Karpas-422 (cell line): ENCODE data around the gene HECW1. TPM values are rescaled to one million over a fixed set of nuclear protein-coding genes. Genes with fewer than 3 reads are reported as not detected.

Source experiments
- DNase-seq: peaks from one replicate; pipeline ENCODE4 v3.0.0-alpha.2; 2015
- H2AFZ ChIP-seq: fragments of 200-600 bp; sonication (generic); 2 replicates; pipeline ENCODE4 v1.6.1; 2014; ENCODE audit warnings: antibody characterized with exemption, low read length, mixed read lengths
- H3K27ac ChIP-seq: fragments of 200-600 bp; sonication (generic); 2 replicates; pipeline ENCODE4 v1.5.1; 2014; ENCODE audit warnings: mild to moderate bottlenecking, low read length, moderate library complexity
- H3K27me3 ChIP-seq: fragments of 200-600 bp; sonication (generic); 2 replicates; pipeline ENCODE4 v1.6.1; 2014; ENCODE audit warnings: low read length, mixed read lengths
- H3K36me3 ChIP-seq: fragments of 200-600 bp; sonication (generic); 2 replicates; pipeline ENCODE4 v1.6.1; 2014; ENCODE audit warnings: low read length, mixed read lengths; ENCODE audit not compliant: insufficient read depth
- H3K4me1 ChIP-seq: fragments of 200-600 bp; sonication (generic); 2 replicates; pipeline ENCODE4 v1.6.1; 2014; ENCODE audit warnings: mild to moderate bottlenecking, low read length, mixed read lengths
- H3K4me2 ChIP-seq: fragments of 200-600 bp; sonication (generic); 2 replicates; pipeline ENCODE4 v1.6.1; 2014; ENCODE audit warnings: low read length, low read depth, mild to moderate bottlenecking; ENCODE audit not compliant: poor library complexity, severe bottlenecking
- H3K4me3 ChIP-seq: fragments of 200-600 bp; sonication (generic); 2 replicates; pipeline ENCODE4 v1.5.1; 2014; ENCODE audit warnings: mild to moderate bottlenecking, antibody characterized with exemption, low read length, mixed read lengths
- H3K79me2 ChIP-seq: fragments of 200-600 bp; sonication (generic); 2 replicates; pipeline ENCODE4 v1.6.1; 2014; ENCODE audit warnings: mild to moderate bottlenecking, low read length, mixed read lengths
- H3K9ac ChIP-seq: fragments of 200-600 bp; sonication (generic); 2 replicates; pipeline ENCODE4 v1.6.0; 2014; ENCODE audit warnings: low read length
- H3K9me2 ChIP-seq: fragments of 200-600 bp; sonication (generic), shearing (Covaris generic); replicated peaks from 2 replicates; pipeline ENCODE4 v1.6.0; 2014; ENCODE audit warnings: mild to moderate bottlenecking, low read length, moderate library complexity; ENCODE audit not compliant: insufficient read depth
- H3K9me3 ChIP-seq: fragments of 300-700, 200-600 bp; sonication (generic); 2 replicates; pipeline ENCODE4 v1.6.1; 2014; ENCODE audit warnings: low read length, mixed read lengths
- H4K20me1 ChIP-seq: fragments of 200-600 bp; sonication (generic); 2 replicates; pipeline ENCODE4 v1.6.1; 2014; ENCODE audit warnings: mild to moderate bottlenecking, antibody characterized with exemption, low read length, low read depth; ENCODE audit not compliant: insufficient read depth
- total RNA-seq: library from RNA; depleted of rRNA; stranded (reverse); fragments of >200 nt; shearing (Covaris generic); gene quantifications from 2 replicates; pipeline ENCODE4 v1.2.3, GENCODE V29; 2014; ENCODE audit warnings: low replicate concordance

The HECW1 gene
- total RNA-seq, 1 experiment from 2014 or later: not detected

GRCh38 chr7:43078794-43079193, 33.7 kb upstream of the HECW1 start:
- H3K9me2 ChIP-seq: no peaks in the 10 kb centered on the region
- no peaks in the 10 kb centered on the region for H3K79me2 ChIP-seq
- H3K4me1 ChIP-seq: no peaks in the 10 kb centered on the region
- no peak overlapping the region for H3K27ac ChIP-seq
- no peaks in the 10 kb centered on the region for H3K36me3 ChIP-seq
- H3K9me3 ChIP-seq: no peaks in the 10 kb centered on the region
- no peak overlapping the region for H3K9ac ChIP-seq
- DNase-seq: no peak
- H3K27me3 ChIP-seq: no peaks in the 10 kb centered on the region
- no peak overlapping the region for H2AFZ ChIP-seq
- H4K20me1 ChIP-seq: no peaks in the 10 kb centered on the region
- H3K4me3 ChIP-seq: no peak overlapping the region
- H3K4me2 ChIP-seq: no peak overlapping the region

- no peak for DNase-seq
- Histone ChIP-seq H4K20me1 (no peaks in the 10 kb centered on the region), H3K27me3 (no peaks in the 10 kb centered on the region), H3K4me1 (no peaks in the 10 kb centered on the region), H2AFZ (no peak overlapping the region), H3K27ac (no peak overlapping the region), H3K36me3 (no peaks in the 10 kb centered on the region), H3K4me3 (no peak overlapping the region), H3K9ac (no peak overlapping the region), H3K9me2 (no peaks in the 10 kb centered on the region), H3K4me2 (no peak overlapping the region), H3K79me2 (no peaks in the 10 kb centered on the region), H3K9me3 (no peaks in the 10 kb centered on the region)
Measured at GRCh38 chr7:43081603-43082002, 30.8 kb upstream of the HECW1 start.

GRCh38 chr7:43083106-43083505, 29.3 kb upstream of the HECW1 start:
- no peak overlapping the region for H3K27ac ChIP-seq
- no peaks in the 10 kb centered on the region for H3K79me2 ChIP-seq
- H3K4me2 ChIP-seq: no peak overlapping the region
- no peak for DNase-seq
- no peaks in the 10 kb centered on the region for H3K9me2 ChIP-seq
- H3K4me3 ChIP-seq: no peak overlapping the region
- no peaks in the 10 kb centered on the region for H3K36me3 ChIP-seq
- no peak overlapping the region for H3K9ac ChIP-seq
- no peaks in the 10 kb centered on the region for H3K9me3 ChIP-seq
- H2AFZ ChIP-seq: no peak overlapping the region
- no peaks in the 10 kb centered on the region for H3K4me1 ChIP-seq
- no peaks in the 10 kb centered on the region for H4K20me1 ChIP-seq
- no peaks in the 10 kb centered on the region for H3K27me3 ChIP-seq

- Histone ChIP-seq H2AFZ (no peak overlapping the region), H3K79me2 (no peaks in the 10 kb centered on the region), H3K9me3 (no peaks in the 10 kb centered on the region), H3K27me3 (no peaks in the 10 kb centered on the region), H3K27ac (no peak overlapping the region), H3K4me3 (no peak overlapping the region), H4K20me1 (no peaks in the 10 kb centered on the region), H3K4me1 (no peaks in the 10 kb centered on the region), H3K9ac (no peak overlapping the region), H3K36me3 (no peaks in the 10 kb centered on the region), H3K4me2 (no peak overlapping the region), H3K9me2 (no peaks in the 10 kb centered on the region)
- DNase-seq: no peak
Measured at GRCh38 chr7:43085017-43085416, 27.4 kb upstream of the HECW1 start.

GRCh38 chr7:43085992-43086391, 26.5 kb upstream of the HECW1 start:
- Histone ChIP-seq H3K27me3 (no peaks in the 10 kb centered on the region), H3K36me3 (no peaks in the 10 kb centered on the region), H3K9me3 (no peaks in the 10 kb centered on the region), H4K20me1 (no peaks in the 10 kb centered on the region), H3K4me2 (no peak overlapping the region), H3K4me3 (no peak overlapping the region), H3K9me2 (no peaks in the 10 kb centered on the region), H3K4me1 (no peaks in the 10 kb centered on the region), H2AFZ (no peak overlapping the region), H3K79me2 (no peaks in the 10 kb centered on the region), H3K9ac (no peak overlapping the region), H3K27ac (no peak overlapping the region)
- no peak for DNase-seq

GRCh38 chr7:43092819-43093218, 19.6 kb upstream of the HECW1 start:
- H3K9me3 ChIP-seq: no peaks in the 10 kb centered on the region
- H3K4me3 ChIP-seq: no peak overlapping the region
- H3K36me3 ChIP-seq: no peaks in the 10 kb centered on the region
- no peaks in the 10 kb centered on the region for H3K27me3 ChIP-seq
- H2AFZ ChIP-seq: no peak overlapping the region
- DNase-seq: no peak
- no peak overlapping the region for H3K4me2 ChIP-seq
- no peak overlapping the region for H3K27ac ChIP-seq
- no peaks in the 10 kb centered on the region for H3K9me2 ChIP-seq
- H3K4me1 ChIP-seq: no peaks in the 10 kb centered on the region
- no peaks in the 10 kb centered on the region for H3K79me2 ChIP-seq
- H3K9ac ChIP-seq: no peak overlapping the region
- H4K20me1 ChIP-seq: no peaks in the 10 kb centered on the region

- no peak overlapping the region for H3K4me2 ChIP-seq
- H3K4me1 ChIP-seq: no peaks in the 10 kb centered on the region
- no peak overlapping the region for H2AFZ ChIP-seq
- no peaks in the 10 kb centered on the region for H4K20me1 ChIP-seq
- no peaks in the 10 kb centered on the region for H3K36me3 ChIP-seq
- no peaks in the 10 kb centered on the region for H3K9me3 ChIP-seq
- H3K79me2 ChIP-seq: no peaks in the 10 kb centered on the region
- no peak for DNase-seq
- H3K9ac ChIP-seq: no peak overlapping the region
- no peak overlapping the region for H3K4me3 ChIP-seq
- H3K9me2 ChIP-seq: no peaks in the 10 kb centered on the region
- no peaks in the 10 kb centered on the region for H3K27me3 ChIP-seq
- no peak overlapping the region for H3K27ac ChIP-seq
Measured at GRCh38 chr7:43096875-43097274, 15.6 kb upstream of the HECW1 start.

GRCh38 chr7:43099750-43100149, 12.7 kb upstream of the HECW1 start:
- Histone ChIP-seq H3K36me3 (no peaks in the 10 kb centered on the region), H3K9me3 (no peaks in the 10 kb centered on the region), H3K79me2 (no peaks in the 10 kb centered on the region), H2AFZ (no peak overlapping the region), H3K9me2 (no peaks in the 10 kb centered on the region), H3K9ac (no peak overlapping the region), H3K27ac (no peak overlapping the region), H3K4me1 (no peaks in the 10 kb centered on the region), H3K4me3 (no peak overlapping the region), H4K20me1 (no peaks in the 10 kb centered on the region), H3K27me3 (no peaks in the 10 kb centered on the region), H3K4me2 (no peak overlapping the region)
- DNase-seq: no peak

- no peaks in the 10 kb centered on the region for H3K9me2 ChIP-seq
- H3K9me3 ChIP-seq: no peaks in the 10 kb centered on the region
- no peak for DNase-seq
- no peaks in the 10 kb centered on the region for H3K79me2 ChIP-seq
- no peak overlapping the region for H2AFZ ChIP-seq
- no peak overlapping the region for H3K4me2 ChIP-seq
- no peak overlapping the region for H3K4me3 ChIP-seq
- H3K36me3 ChIP-seq: no peaks in the 10 kb centered on the region
- no peaks in the 10 kb centered on the region for H3K27me3 ChIP-seq
- no peak overlapping the region for H3K9ac ChIP-seq
- H3K27ac ChIP-seq: no peak overlapping the region
- no peaks in the 10 kb centered on the region for H3K4me1 ChIP-seq
- H4K20me1 ChIP-seq: no peaks in the 10 kb centered on the region
Measured at GRCh38 chr7:43104874-43105520, 7.5 kb upstream of the HECW1 start.
